ENCODE data around the gene CPNE8. TPM values are rescaled to one million over a fixed set of nuclear protein-coding genes. Genes with fewer than 3 reads are reported as not detected.

CPNE8 gene
- total RNA-seq, 1 donor from 2014 or later = 5.5 TPM

GRCh38 chr12:38664661-38665269 lies 240.6 kb downstream of the CPNE8 start:
- DNase-seq = no peak
- Mint-ChIP-seq H3K4me3 (no peak overlapping the region), H3K27ac (no peak overlapping the region), H3K9me3 (peaks cover 4% of the 10 kb centered on the region), H3K4me1 (no peaks in the 10 kb centered on the region), H3K27me3 (no peaks in the 10 kb centered on the region), H3K36me3 (ENCODE audit: low read depth) (no peaks in the 10 kb centered on the region)
- intact Hi-C loops (cut with micrococcal nuclease) = loop anchor here (5.0 kb wide), 2 partner anchors 243 to 438 kb away; partner anchors contain the start of gene CPNE8

GRCh38 chr12:38662829-38663228 lies 242.6 kb downstream of the CPNE8 start:
- H3K27me3 Mint-ChIP-seq = no peaks in the 10 kb centered on the region
- no peak for DNase-seq
- no peak overlapping the region for H3K4me3 Mint-ChIP-seq
- H3K36me3 Mint-ChIP-seq (ENCODE audit: low read depth) = no peaks in the 10 kb centered on the region
- no peaks in the 10 kb centered on the region for H3K4me1 Mint-ChIP-seq
- intact Hi-C loops (cut with micrococcal nuclease) = loop anchor here (5.0 kb wide), 1 partner anchor 439 kb away; no protein-coding TSS in a partner anchor
- no peak overlapping the region for H3K27ac Mint-ChIP-seq
- H3K9me3 Mint-ChIP-seq = peaks cover 8% of the 10 kb centered on the region

GRCh38 chr12:38653650-38654049 lies 251.7 kb downstream of the CPNE8 start:
- H3K36me3 Mint-ChIP-seq (ENCODE audit: low read depth) = no peaks in the 10 kb centered on the region
- DNase-seq = no peak
- intact Hi-C loops (cut with micrococcal nuclease) = no loop called here
- no peak overlapping the region for H3K27ac Mint-ChIP-seq
- no peaks in the 10 kb centered on the region for H3K27me3 Mint-ChIP-seq
- peaks cover 2% of the 10 kb centered on the region for H3K4me1 Mint-ChIP-seq
- no peak overlapping the region for H3K4me3 Mint-ChIP-seq
- no peaks in the 10 kb centered on the region for H3K9me3 Mint-ChIP-seq

- no peaks in the 10 kb centered on the region for H3K9me3 Mint-ChIP-seq
- H3K27ac Mint-ChIP-seq = no peak overlapping the region
- no peaks in the 10 kb centered on the region for H3K36me3 Mint-ChIP-seq (ENCODE audit: low read depth)
- H3K27me3 Mint-ChIP-seq = no peaks in the 10 kb centered on the region
- intact Hi-C loops (cut with micrococcal nuclease) = no loop called here
- no peak overlapping the region for H3K4me3 Mint-ChIP-seq
- no peaks in the 10 kb centered on the region for H3K4me1 Mint-ChIP-seq
- no peak for DNase-seq
These were observed 256.6 kb downstream of the CPNE8 start for GRCh38 chr12:38648813-38649212.

GRCh38 chr12:38646146-38646545 lies 259.2 kb downstream of the CPNE8 start:
- Mint-ChIP-seq H3K4me1 (no peaks in the 10 kb centered on the region), H3K36me3 (ENCODE audit: low read depth) (no peaks in the 10 kb centered on the region), H3K9me3 (peaks cover 3% of the 10 kb centered on the region), H3K27me3 (no peaks in the 10 kb centered on the region), H3K27ac (no peak overlapping the region), H3K4me3 (no peak overlapping the region)
- DNase-seq = no peak
- intact Hi-C loops (cut with micrococcal nuclease) = no loop called here

GRCh38 chr12:38639625-38640024 lies 265.8 kb downstream of the CPNE8 start:
- Mint-ChIP-seq H3K9me3 (peaks cover 8% of the 10 kb centered on the region), H3K4me3 (no peak overlapping the region), H3K27ac (no peak overlapping the region), H3K36me3 (ENCODE audit: low read depth) (no peaks in the 10 kb centered on the region), H3K27me3 (no peaks in the 10 kb centered on the region), H3K4me1 (no peaks in the 10 kb centered on the region)
- intact Hi-C loops (cut with micrococcal nuclease) = no loop called here
- no peak for DNase-seq

- H3K27ac Mint-ChIP-seq = no peak overlapping the region
- intact Hi-C loops (cut with micrococcal nuclease) = no loop called here
- H3K4me1 Mint-ChIP-seq = no peaks in the 10 kb centered on the region
- no peak overlapping the region for H3K4me3 Mint-ChIP-seq
- no peaks in the 10 kb centered on the region for H3K36me3 Mint-ChIP-seq (ENCODE audit: low read depth)
- H3K27me3 Mint-ChIP-seq = no peaks in the 10 kb centered on the region
- no peak for DNase-seq
- peaks cover 8% of the 10 kb centered on the region for H3K9me3 Mint-ChIP-seq
These were observed 267.0 kb downstream of the CPNE8 start for GRCh38 chr12:38638401-38638800.

GRCh38 chr12:38633511-38633910 lies 271.9 kb downstream of the CPNE8 start:
- Mint-ChIP-seq H3K27ac (no peak overlapping the region), H3K4me1 (no peaks in the 10 kb centered on the region)
- intact Hi-C loops (cut with micrococcal nuclease) = no loop called here

GRCh38 chr12:38629064-38629463 lies 276.3 kb downstream of the CPNE8 start:
- no peak overlapping the region for H3K4me3 Mint-ChIP-seq

More at GRCh38 chr12:38633511-38633910, 271.9 kb downstream of the CPNE8 start:
- no peak for DNase-seq
- Mint-ChIP-seq H3K4me3 (no peak overlapping the region), H3K27me3 (no peaks in the 10 kb centered on the region), H3K9me3 (peaks cover 5% of the 10 kb centered on the region), H3K36me3 (ENCODE audit: low read depth) (no peaks in the 10 kb centered on the region)

GRCh38 chr12:38628288-38628687 lies 277.1 kb downstream of the CPNE8 start:
- no peak for DNase-seq
- no peaks in the 10 kb centered on the region for H3K27me3 Mint-ChIP-seq
- peaks cover 6% of the 10 kb centered on the region for H3K9me3 Mint-ChIP-seq
- no peak overlapping the region for H3K4me3 Mint-ChIP-seq
- H3K36me3 Mint-ChIP-seq (ENCODE audit: low read depth) = no peaks in the 10 kb centered on the region
- intact Hi-C loops (cut with micrococcal nuclease) = no loop called here
- H3K27ac Mint-ChIP-seq = no peak overlapping the region
- H3K4me1 Mint-ChIP-seq = no peaks in the 10 kb centered on the region

More at GRCh38 chr12:38629064-38629463, 276.3 kb downstream of the CPNE8 start:
- Mint-ChIP-seq H3K9me3 (peaks cover 6% of the 10 kb centered on the region), H3K36me3 (ENCODE audit: low read depth) (no peaks in the 10 kb centered on the region), H3K4me1 (no peaks in the 10 kb centered on the region), H3K27me3 (no peaks in the 10 kb centered on the region), H3K27ac (no peak overlapping the region)
- DNase-seq = no peak
- intact Hi-C loops (cut with micrococcal nuclease) = no loop called here

- Mint-ChIP-seq H3K4me3 (no peak overlapping the region), H3K9me3 (peaks cover 6% of the 10 kb centered on the region), H3K27ac (no peak overlapping the region), H3K4me1 (no peaks in the 10 kb centered on the region), H3K27me3 (no peaks in the 10 kb centered on the region), H3K36me3 (ENCODE audit: low read depth) (no peaks in the 10 kb centered on the region)
- intact Hi-C loops (cut with micrococcal nuclease) = no loop called here
- DNase-seq = no peak
These were observed 280.1 kb downstream of the CPNE8 start for GRCh38 chr12:38625306-38625705.

- no peak for DNase-seq
- Mint-ChIP-seq H3K36me3 (ENCODE audit: low read depth) (no peaks in the 10 kb centered on the region), H3K4me3 (no peak overlapping the region), H3K27ac (no peak overlapping the region), H3K4me1 (no peaks in the 10 kb centered on the region), H3K27me3 (no peaks in the 10 kb centered on the region), H3K9me3 (peaks cover 12% of the 10 kb centered on the region)
- intact Hi-C loops (cut with micrococcal nuclease) = no loop called here
These were observed 291.2 kb downstream of the CPNE8 start for GRCh38 chr12:38614171-38614570.

- Mint-ChIP-seq H3K4me1 (no peaks in the 10 kb centered on the region), H3K9me3 (peaks cover 9% of the 10 kb centered on the region), H3K27ac (no peak overlapping the region), H3K4me3 (no peak overlapping the region), H3K27me3 (no peaks in the 10 kb centered on the region), H3K36me3 (ENCODE audit: low read depth) (no peaks in the 10 kb centered on the region)
- intact Hi-C loops (cut with micrococcal nuclease) = no loop called here
- no peak for DNase-seq
These were observed 294.5 kb downstream of the CPNE8 start for GRCh38 chr12:38610808-38611350.

GRCh38 chr12:38607295-38607694 lies 298.1 kb downstream of the CPNE8 start:
- intact Hi-C loops (cut with micrococcal nuclease) = no loop called here
- H3K4me3 Mint-ChIP-seq = no peak overlapping the region
- H3K4me1 Mint-ChIP-seq = no peaks in the 10 kb centered on the region
- H3K27ac Mint-ChIP-seq = no peak overlapping the region
- H3K9me3 Mint-ChIP-seq = peaks cover 4% of the 10 kb centered on the region
- no peak for DNase-seq
- no peaks in the 10 kb centered on the region for H3K36me3 Mint-ChIP-seq (ENCODE audit: low read depth)
- no peaks in the 10 kb centered on the region for H3K27me3 Mint-ChIP-seq
